NCI-H446 treated with DMSO at 0.1 percent for 48 hours (cell line): ENCODE measurements around the gene TCN2.
A peak's percentile ranks its signal among the peaks of the same experiment; 100 is the strongest.
"Not testable (repeated sequence)": the region's sequence is repeated elsewhere in the genome, so short reads cannot be mapped to it uniquely, and the experiment has no call there.

Source experiments
- DNase-seq: peaks from one replicate; lab custom pipeline; 2025; lab: John Stamatoyannopoulos, UW

Gene TCN2

GRCh38 chr22:30578481-30578880, 28.5 kb upstream of the TCN2 start:
- no peak for DNase-seq

GRCh38 chr22:30580896-30581295, 26.1 kb upstream of the TCN2 start:
- DNase-seq, result no peak

GRCh38 chr22:30582051-30582450, 24.9 kb upstream of the TCN2 start:
- DNase-seq, result no peak

GRCh38 chr22:30582788-30583545, 24.0 kb upstream of the TCN2 start:
- no peak for DNase-seq

GRCh38 chr22:30584441-30584840, 22.5 kb upstream of the TCN2 start:
- DNase-seq, result no peak

- no peak for DNase-seq
Measured at GRCh38 chr22:30586414-30586813, 20.6 kb upstream of the TCN2 start.

- no peak for DNase-seq
Measured at GRCh38 chr22:30591191-30591587, 15.8 kb upstream of the TCN2 start.

GRCh38 chr22:30591588-30592359, 15.2 kb upstream of the TCN2 start, which contains the start of gene PES1:
TSS of gene PES1 (minus strand) at chr22:30591910. CDS start at chr22:30591833, 77 bp downstream.
- peak; percentile 99 for DNase-seq

GRCh38 chr22:30592360-30592713, 14.6 kb upstream of the TCN2 start:
- not testable (repeated sequence) for DNase-seq

- no peak for DNase-seq
Measured at GRCh38 chr22:30596199-30596598, 10.8 kb upstream of the TCN2 start.

GRCh38 chr22:30596886-30597285, 10.1 kb upstream of the TCN2 start:
- DNase-seq, result no peak

GRCh38 chr22:30598986-30599385, 8.0 kb upstream of the TCN2 start:
- DNase-seq, result no peak

- DNase-seq, result no peak
Measured at GRCh38 chr22:30600921-30601320, 6.1 kb upstream of the TCN2 start.

GRCh38 chr22:30601464-30601863, 5.5 kb upstream of the TCN2 start:
- DNase-seq, result no peak

GRCh38 chr22:30602049-30602448, 4.9 kb upstream of the TCN2 start:
- DNase-seq, result no peak

GRCh38 chr22:30603801-30604200, 3.2 kb upstream of the TCN2 start:
- no peak for DNase-seq

GRCh38 chr22:30604723-30605122, 2.3 kb upstream of the TCN2 start:
- no peak for DNase-seq

GRCh38 chr22:30605449-30606110, 1.4 kb upstream of the TCN2 start:
- no peak for DNase-seq

GRCh38 chr22:30607300-30607930, 441 bp downstream of the TCN2 start:
- no peak for DNase-seq

GRCh38 chr22:30607939-30608338, 965 bp downstream of the TCN2 start:
- no peak for DNase-seq

GRCh38 chr22:30609260-30610185, 2.5 kb downstream of the TCN2 start:
- no peak for DNase-seq
